Upper lobe of left lung (tissue), 6 donors: Measurements from ENCODE around the gene HCAR2. TPM values are rescaled to one million over a fixed set of nuclear protein-coding genes. Genes with fewer than 3 reads are reported as not detected.
A peak's percentile ranks its signal among the peaks of the same experiment; 100 is the strongest.
"Not testable (repeated sequence)": the region's sequence is repeated elsewhere in the genome, so short reads cannot be mapped to it uniquely, and the experiment has no call there.

ENCODE experiments used
- ATAC-seq, 2 donors: fragments of 200-7000 bp; cut with Tn5 transposase; one replicate each; pipeline ENCODE4 v1.9.1; 2022; ENCODE audit warnings: mild to moderate bottlenecking in 2 of 2, moderate library complexity in 2 of 2; ENCODE audit not compliant: low FRiP score in 2 of 2
- DNase-seq, 2 donors: peaks; one replicate each; pipeline ENCODE4 v3.0.0-alpha.2; 2019 to 2020
- H3K27ac ChIP-seq, 4 donors: fragments of 200-600 bp; sonication (generic); one replicate each; pipeline ENCODE4 v1.5.1; 2016 to 2019
- H3K27me3 ChIP-seq, 4 donors: fragments of 200-600 bp; sonication (generic); one replicate each; pipeline ENCODE4 v1.5.1; 2017 to 2019
- H3K36me3 ChIP-seq, 4 donors: fragments of 200-600 bp; sonication (generic); one replicate each; pipeline ENCODE4 v1.5.1; 2016 to 2019
- H3K4me1 ChIP-seq, 4 donors: fragments of 200-600 bp; sonication (generic); one replicate each; pipeline ENCODE4 v1.5.1; 2018 to 2019
- H3K4me3 ChIP-seq, 4 donors: fragments of 200-600 bp; sonication (generic); one replicate each; pipeline ENCODE4 v1.5.1; 2017 to 2019; ENCODE audit warnings: mild to moderate bottlenecking in 2 of 4, moderate library complexity in 1 of 4
- H3K9me3 ChIP-seq, 4 donors: fragments of 200-600 bp; sonication (generic); one replicate each; pipeline ENCODE4 v1.5.1; 2018 to 2019
- CTCF ChIP-seq, 6 experiments: fragments of 450-650 bp in 4 of 6; fragments of 200-600 bp in 2 of 6; sonication (generic) in 2 of 6; IDR thresholded peaks; one replicate each; pipeline ENCODE4 v1.5.1; 2016 to 2019; ENCODE audit warnings: antibody characterized with exemption in 6 of 6
- EP300 ChIP-seq, 4 donors: sonication (generic); formaldehyde crosslinking; IDR thresholded peaks; one replicate each; pipeline ENCODE4 v1.5.1; 2017; ENCODE audit warnings: antibody characterized with exemption in 4 of 4, control low read depth in 2 of 4
- POLR2A ChIP-seq, 4 donors: fragments of 450-650 bp; IDR thresholded peaks; one replicate each; pipeline ENCODE4 v1.5.1; 2016 to 2017; ENCODE audit warnings: antibody characterized with exemption in 4 of 4, mild to moderate bottlenecking in 2 of 4
- POLR2AphosphoS5 ChIP-seq, 2 donors: sonication (generic); formaldehyde crosslinking; IDR thresholded peaks; one replicate each; pipeline ENCODE4 v1.5.1; 2017; ENCODE audit warnings: antibody characterized with exemption in 2 of 2
- WGBS, 2 donors: methylation state at CpG; one replicate each; pipeline ENCODE4 v1.1.5; 2017 to 2018; 5-methylcytosine and 5-hydroxymethylcytosine counted together
- total RNA-seq, 6 donors: library from RNA; depleted of rRNA in 4 of 6; stranded (reverse); fragments of >200 nt in 4 of 6; gene quantifications; one replicate each; pipeline versions ENCODE4 v1.1.0 to v1.2.1, GENCODE V29; 2016 to 2021
- donor health status: DM: no; HTN: no; CAD: no; lungs with moderate emphysema.
- donor health status: DM: no; HTN: yes; CAD: no; lungs with severe emphysema.

Gene HCAR2
- total RNA-seq, 6 donors from 2014 or later, result 3.3 to 26.5 (median 7.5) TPM

- not testable (repeated sequence) for H3K4me3 ChIP-seq, H3K4me1 ChIP-seq, H3K27me3 ChIP-seq, DNase-seq, H3K36me3 ChIP-seq, H3K9me3 ChIP-seq, H3K27ac ChIP-seq
- ATAC-seq, result peak in 1 of 2 donors; percentile 80
- WGBS, 2 donors, result 59 to 67% methylated on average over 2 to 4 of the region's 10 CpGs
Measured at GRCh38 chr12:122713491-122714188, 10.5 kb upstream of the HCAR2 start.

- not testable (repeated sequence) for ATAC-seq, DNase-seq, H3K4me3 ChIP-seq, H3K27me3 ChIP-seq, H3K36me3 ChIP-seq, H3K4me1 ChIP-seq, H3K27ac ChIP-seq, H3K9me3 ChIP-seq
- WGBS, 2 donors, result 64 to 74% methylated on average over 1 of the region's 1 CpG
Measured at GRCh38 chr12:122711266-122711665, 8.1 kb upstream of the HCAR2 start.

DNA sequence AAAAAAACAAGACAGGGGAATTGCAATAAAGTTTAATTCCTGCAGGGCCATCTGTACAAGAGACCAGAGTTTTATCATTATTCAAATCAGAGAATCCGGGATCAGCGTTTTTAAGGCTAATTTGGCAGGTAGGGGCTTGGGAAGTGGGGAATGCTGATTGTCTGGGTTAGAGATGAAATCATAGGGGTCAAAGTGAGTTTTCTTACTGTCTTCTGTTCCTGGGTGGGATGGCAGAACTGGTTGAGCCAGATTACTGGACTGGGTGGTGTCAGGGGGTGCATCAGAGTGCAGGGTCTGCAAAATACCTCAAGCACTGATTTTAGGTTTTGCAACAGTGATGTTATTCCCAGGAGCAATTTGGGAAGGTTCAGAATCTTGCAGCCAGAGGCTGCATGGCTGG, 7.2 kb upstream of the HCAR2 start:
- 79 to 84% methylated on average over 2 of the region's 2 CpGs for WGBS, 2 donors
- H3K27me3 ChIP-seq, DNase-seq, ATAC-seq, H3K36me3 ChIP-seq, H3K4me3 ChIP-seq, H3K9me3 ChIP-seq, H3K27ac ChIP-seq, H3K4me1 ChIP-seq: not testable (repeated sequence)

DNA sequence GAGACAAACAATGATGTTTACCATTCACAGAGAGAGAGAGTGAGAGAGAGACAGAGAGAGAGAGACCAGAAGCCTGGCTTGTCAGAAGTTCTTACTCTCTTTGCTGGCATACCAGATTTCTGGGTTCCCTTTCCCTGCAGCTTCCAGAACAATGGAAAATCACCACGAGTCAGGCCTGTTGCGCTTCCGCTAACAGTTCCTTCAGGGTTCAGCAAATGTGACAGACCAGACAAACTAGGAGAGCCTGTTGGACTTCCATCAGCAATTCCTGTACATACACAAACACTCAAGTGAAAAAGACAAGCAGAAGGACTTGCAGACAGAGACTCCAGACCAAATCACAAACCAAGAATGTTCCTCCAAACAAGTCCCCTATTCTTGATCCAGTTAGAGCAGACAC, 6.1 kb upstream of the HCAR2 start:
- ATAC-seq, H3K36me3 ChIP-seq, H3K4me3 ChIP-seq, H3K9me3 ChIP-seq, H3K4me1 ChIP-seq, H3K27me3 ChIP-seq, DNase-seq, H3K27ac ChIP-seq: not testable (repeated sequence)
- WGBS, 2 donors, result no CpG with 5 or more reads among the region's 3 CpGs

DNA sequence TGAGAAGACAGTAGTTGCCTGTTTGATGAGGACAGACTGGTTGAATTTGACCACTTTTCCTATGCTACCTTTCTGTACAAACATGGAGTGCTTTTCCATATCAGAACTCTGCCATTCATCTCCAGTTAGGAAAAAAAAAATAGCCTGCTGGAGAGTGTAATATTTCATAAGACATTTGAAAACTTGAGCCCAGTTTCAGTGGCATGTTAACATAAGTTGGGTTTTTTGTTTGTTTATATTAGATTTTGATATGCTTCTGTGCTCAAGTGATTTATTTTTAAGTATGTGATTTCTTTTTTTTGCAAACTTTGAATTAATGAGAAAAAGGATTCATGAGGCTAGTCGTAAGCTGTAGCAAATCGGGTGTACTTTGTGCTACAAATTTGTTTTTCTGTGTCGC, 684 bp upstream of the HCAR2 start:
- not testable (repeated sequence) for H3K9me3 ChIP-seq, H3K4me1 ChIP-seq, DNase-seq, ATAC-seq, H3K27me3 ChIP-seq, H3K27ac ChIP-seq, H3K36me3 ChIP-seq, H3K4me3 ChIP-seq
- WGBS, 2 donors, result 75 to 87% methylated on average over 3 of the region's 3 CpGs

GRCh38 chr12:122701481-122701880, 1.7 kb downstream of the HCAR2 start:
- not testable (repeated sequence) for H3K36me3 ChIP-seq, H3K9me3 ChIP-seq, ATAC-seq, H3K27me3 ChIP-seq, H3K4me1 ChIP-seq, H3K27ac ChIP-seq, DNase-seq
- WGBS, 2 donors, result 45 to 68% methylated on average over 4 of the region's 4 CpGs
- H3K4me3 ChIP-seq, result peak overlapping the region in 1 of 4 donors; percentile 10

DNA sequence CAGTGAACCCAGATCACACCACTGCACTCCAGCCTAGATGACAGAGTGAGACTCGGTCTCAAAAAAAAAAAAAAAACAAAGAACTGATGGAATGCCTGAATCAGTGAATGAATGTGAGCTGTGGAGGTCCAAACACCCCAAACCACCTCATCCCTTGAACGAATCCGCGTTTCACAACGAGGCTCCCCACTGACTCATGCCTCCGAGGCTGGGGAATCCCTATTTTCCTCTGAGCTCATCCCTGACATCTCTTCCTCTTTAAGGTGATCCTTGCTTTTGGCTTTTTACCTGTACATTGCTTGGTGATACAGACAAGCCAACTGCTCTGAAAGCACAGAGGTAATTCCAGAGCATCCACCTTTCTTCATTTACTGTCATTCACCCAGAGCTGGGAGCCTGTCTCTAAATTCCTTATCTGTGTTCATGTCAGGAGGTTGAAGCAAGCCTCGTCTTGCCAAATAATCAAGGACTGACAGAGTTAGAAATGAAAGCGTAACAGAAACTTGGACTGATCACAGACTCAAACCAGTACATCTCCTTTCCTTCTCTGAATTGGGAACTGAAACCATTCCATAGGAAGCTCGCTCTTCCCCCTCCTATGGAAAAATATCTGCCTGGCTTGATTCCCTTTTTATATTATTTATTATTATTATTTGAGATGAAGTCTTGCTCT, 3.0 kb downstream of the HCAR2 start:
- not testable (repeated sequence) for H3K36me3 ChIP-seq, H3K9me3 ChIP-seq, DNase-seq, H3K27ac ChIP-seq, H3K4me3 ChIP-seq, H3K27me3 ChIP-seq, H3K4me1 ChIP-seq
- peak in 1 of 2 donors; percentile 44 for ATAC-seq
- WGBS, 2 donors, result 70% methylated on average over 2 of the region's 9 CpGs; no CpG with 5 or more reads in 1 of the 2 donors

- not testable (repeated sequence) for H3K9me3 ChIP-seq, ATAC-seq, H3K4me1 ChIP-seq, H3K27me3 ChIP-seq, H3K36me3 ChIP-seq, H3K4me3 ChIP-seq, DNase-seq, H3K27ac ChIP-seq
- WGBS, 2 donors, result 91 to 92% methylated on average over 2 of the region's 2 CpGs
Measured at GRCh38 chr12:122696922-122697321, 6.2 kb downstream of the HCAR2 start.

GRCh38 chr12:122691566-122691965, 11.6 kb downstream of the HCAR2 start:
- ATAC-seq, result no peak
- no peaks in the 10 kb centered on the region for H3K27me3 ChIP-seq
- 53 to 71% methylated on average over 3 of the region's 3 CpGs for WGBS, 2 donors
- peaks cover 0 to 6% (median 0%) of the 10 kb centered on the region in 4 donors for H3K4me1 ChIP-seq
- no peaks in the 10 kb centered on the region for H3K36me3 ChIP-seq
- no peak for TF ChIP-seq CTCF (IDR thresholded peaks at IDR 0.05)
- no peak for TF ChIP-seq POLR2AphosphoS5 (IDR thresholded peaks at IDR 0.05)
- TF ChIP-seq POLR2A (IDR thresholded peaks at IDR 0.05), result no peak
- no peak for TF ChIP-seq EP300 (IDR thresholded peaks at IDR 0.05)
- H3K4me3 ChIP-seq, result no peak overlapping the region
- no peaks in the 10 kb centered on the region for H3K9me3 ChIP-seq
- no peak for DNase-seq
- no peak overlapping the region for H3K27ac ChIP-seq
